ENCODE measurements around the gene DNM2.
A peak's percentile ranks its signal among the peaks of the same experiment; 100 is the strongest.
"Not testable (repeated sequence)": the region's sequence is repeated elsewhere in the genome, so short reads cannot be mapped to it uniquely, and the experiment has no call there.

DNM2 gene

DNA sequence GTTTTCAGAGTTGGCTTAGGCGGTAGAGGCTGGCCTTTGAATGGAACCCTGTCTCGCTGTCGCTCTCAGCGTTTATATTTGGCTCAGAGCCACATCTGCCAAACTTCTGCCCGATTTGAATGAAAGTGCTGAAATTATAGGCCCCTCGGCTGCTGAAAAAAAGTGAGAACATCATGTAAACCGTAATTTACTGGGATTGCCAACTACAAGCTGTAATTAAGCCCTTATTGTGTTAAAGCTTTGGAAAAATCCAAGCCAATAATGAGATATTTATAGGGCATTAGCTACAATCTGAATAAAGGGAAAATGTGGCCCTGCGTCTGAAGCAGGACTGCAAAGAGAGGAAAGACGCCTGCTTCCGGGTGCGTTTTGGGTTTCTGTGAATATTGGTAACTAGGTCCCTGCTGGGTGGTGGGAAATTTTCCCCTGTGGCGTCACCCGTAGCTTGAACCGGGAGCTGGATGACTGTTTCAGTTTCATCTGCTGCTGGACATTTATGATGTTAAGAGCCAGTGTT, 9.9 kb downstream of the DNM2 start:
- no peaks in the 10 kb centered on the region for H3K27me3 Mint-ChIP-seq

GRCh38 chr19:10729411-10729810, 11.5 kb downstream of the DNM2 start:
- Mint-ChIP-seq H3K27ac (peak overlapping the region; percentile 59), H3K4me1 (ENCODE audit: low read depth) (peaks cover 52% of the 10 kb centered on the region), H3K36me3 (peaks cover 4% of the 10 kb centered on the region), H3K27me3 (no peaks in the 10 kb centered on the region), H3K4me3 (no peak overlapping the region), H3K9me3 (ENCODE audit: low read depth) (no peaks in the 10 kb centered on the region)

More for the DNA sequence above, 9.9 kb downstream of the DNM2 start:
- Mint-ChIP-seq H3K4me1 (ENCODE audit: low read depth) (peaks cover 60% of the 10 kb centered on the region), H3K4me3 (no peak overlapping the region), H3K36me3 (peaks cover 4% of the 10 kb centered on the region), H3K27ac (peak overlapping the region; percentile 16), H3K9me3 (ENCODE audit: low read depth) (no peaks in the 10 kb centered on the region)

DNA sequence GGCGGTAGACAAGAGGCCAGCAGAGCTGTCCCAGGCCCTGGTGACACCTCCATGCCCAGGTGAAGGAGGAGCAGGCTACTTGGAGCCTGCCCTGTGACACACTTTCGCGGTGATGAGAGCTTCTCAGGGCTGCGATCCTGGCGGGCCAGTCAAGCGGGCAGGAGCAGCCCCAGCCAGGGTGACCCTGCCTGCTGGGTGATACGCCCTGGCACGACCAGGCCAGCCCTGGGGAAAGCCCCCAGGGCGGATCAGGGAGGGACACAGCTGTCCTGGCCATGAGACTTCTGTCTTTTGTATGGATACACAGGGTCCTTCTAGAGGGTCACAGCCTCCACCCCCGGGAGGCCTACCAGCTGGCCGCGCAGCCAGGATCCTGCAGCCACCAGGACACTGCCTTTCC, 13.1 kb downstream of the DNM2 start:
- no peaks in the 10 kb centered on the region for H3K9me3 Mint-ChIP-seq (ENCODE audit: low read depth)
- peaks cover 4% of the 10 kb centered on the region for H3K36me3 Mint-ChIP-seq
- peak overlapping the region; percentile 7 for H3K4me3 Mint-ChIP-seq
- H3K27me3 Mint-ChIP-seq, result no peaks in the 10 kb centered on the region
- peaks cover 49% of the 10 kb centered on the region for H3K4me1 Mint-ChIP-seq (ENCODE audit: low read depth)
- peak overlapping the region; percentile 82 for H3K27ac Mint-ChIP-seq

DNA sequence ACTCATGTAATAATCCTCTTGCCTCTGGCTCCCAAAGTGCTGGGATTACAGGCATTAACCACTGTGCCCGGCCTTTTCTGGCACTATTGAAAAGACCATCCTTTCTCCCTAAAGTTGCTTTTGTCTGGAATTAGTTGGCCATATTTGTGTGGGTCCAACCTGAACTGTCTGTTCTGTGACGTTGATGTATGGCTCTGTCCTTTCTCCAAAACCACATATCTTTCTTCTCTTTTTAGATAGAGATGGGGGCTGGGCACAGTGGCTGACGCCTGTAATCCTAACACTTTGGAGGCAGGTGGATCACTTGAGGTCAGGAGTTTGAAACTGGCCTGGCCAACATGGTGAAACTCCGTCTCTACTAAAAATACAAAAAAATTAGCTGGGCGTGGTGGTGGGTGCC, 17.9 kb downstream of the DNM2 start:
- Mint-ChIP-seq H3K27me3 (no peaks in the 10 kb centered on the region), H3K36me3 (no peaks in the 10 kb centered on the region), H3K4me3 (no peak overlapping the region), H3K27ac (no peak overlapping the region), H3K4me1 (ENCODE audit: low read depth) (peaks cover 42% of the 10 kb centered on the region), H3K9me3 (ENCODE audit: low read depth) (no peaks in the 10 kb centered on the region)

GRCh38 chr19:10736189-10736588, 18.3 kb downstream of the DNM2 start:
- Mint-ChIP-seq H3K4me3 (no peak overlapping the region), H3K4me1 (ENCODE audit: low read depth) (peaks cover 42% of the 10 kb centered on the region)

DNA sequence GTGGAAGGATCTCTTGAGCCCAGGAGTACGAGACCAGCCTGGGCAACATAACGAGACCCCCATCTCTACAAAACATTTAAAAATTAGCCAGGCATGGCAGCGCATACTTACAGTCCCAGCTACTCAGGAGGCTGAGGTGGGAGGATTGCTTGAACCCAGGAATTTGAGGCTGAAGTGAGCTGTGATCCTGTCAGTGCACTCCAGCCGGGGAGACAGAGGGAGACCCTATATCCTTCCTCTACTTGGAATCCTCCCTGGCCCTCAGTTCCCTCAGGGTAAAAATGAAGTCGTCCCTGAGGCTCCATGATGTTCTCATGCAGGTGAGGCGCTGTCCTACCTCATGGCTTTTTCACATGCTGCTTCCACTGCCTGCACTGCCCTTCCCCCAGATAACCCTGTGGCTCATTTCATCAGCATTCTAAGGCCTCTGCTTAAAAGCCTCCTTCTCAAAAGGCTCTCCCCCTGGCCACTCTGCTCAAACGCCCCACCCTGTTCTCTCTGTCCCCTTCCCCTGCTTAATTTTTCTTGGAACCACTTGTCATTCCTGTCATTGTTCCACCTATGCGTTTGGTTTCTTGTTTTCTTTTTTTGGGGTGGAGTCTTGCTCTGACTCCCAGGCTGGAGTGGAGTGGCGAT, 19.2 kb downstream of the DNM2 start:
- Mint-ChIP-seq H3K4me3 (no peak overlapping the region), H3K27ac (peak overlapping the region; percentile 64), H3K4me1 (ENCODE audit: low read depth) (peaks cover 40% of the 10 kb centered on the region), H3K9me3 (ENCODE audit: low read depth) (no peaks in the 10 kb centered on the region), H3K36me3 (no peaks in the 10 kb centered on the region), H3K27me3 (no peaks in the 10 kb centered on the region)

More at GRCh38 chr19:10736189-10736588, 18.3 kb downstream of the DNM2 start:
- H3K27ac Mint-ChIP-seq, result no peak overlapping the region
- no peaks in the 10 kb centered on the region for H3K27me3 Mint-ChIP-seq
- H3K36me3 Mint-ChIP-seq, result no peaks in the 10 kb centered on the region
- no peaks in the 10 kb centered on the region for H3K9me3 Mint-ChIP-seq (ENCODE audit: low read depth)

DNA sequence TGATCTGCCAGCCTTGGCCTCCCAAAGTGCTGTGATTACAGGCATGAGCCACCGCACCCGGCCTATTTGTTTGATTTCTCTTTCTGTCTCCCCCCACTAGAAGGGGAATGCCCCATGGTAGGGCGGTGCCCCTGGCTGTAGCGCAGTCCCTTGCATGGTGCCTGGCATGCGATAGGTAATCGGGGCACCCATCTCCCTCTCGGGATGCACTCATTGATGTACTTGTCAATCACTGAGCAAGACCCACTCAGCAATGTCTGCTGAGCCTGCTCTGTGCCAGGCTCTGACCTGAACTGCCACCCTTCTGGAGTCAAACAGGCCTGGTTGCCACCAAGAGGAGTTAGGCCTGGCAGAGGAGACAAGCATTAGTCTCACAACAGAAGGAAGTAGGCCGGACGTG, 19.8 kb downstream of the DNM2 start:
- Mint-ChIP-seq H3K36me3 (no peaks in the 10 kb centered on the region), H3K27ac (no peak overlapping the region), H3K4me1 (ENCODE audit: low read depth) (peaks cover 39% of the 10 kb centered on the region), H3K27me3 (no peaks in the 10 kb centered on the region), H3K9me3 (ENCODE audit: low read depth) (no peaks in the 10 kb centered on the region), H3K4me3 (no peak overlapping the region)

GRCh38 chr19:10740798-10741197, 22.9 kb downstream of the DNM2 start:
- H3K36me3 Mint-ChIP-seq, result peaks cover 2% of the 10 kb centered on the region
- H3K27me3 Mint-ChIP-seq, result no peaks in the 10 kb centered on the region
- H3K9me3 Mint-ChIP-seq (ENCODE audit: low read depth), result no peaks in the 10 kb centered on the region
- H3K27ac Mint-ChIP-seq, result peak overlapping the region; percentile 1
- H3K4me3 Mint-ChIP-seq, result no peak overlapping the region
- H3K4me1 Mint-ChIP-seq (ENCODE audit: low read depth), result peaks cover 47% of the 10 kb centered on the region

GRCh38 chr19:10742476-10742875, 24.6 kb downstream of the DNM2 start:
- H3K27ac Mint-ChIP-seq, result peak overlapping the region; percentile 58
- no peak overlapping the region for H3K4me3 Mint-ChIP-seq
- H3K4me1 Mint-ChIP-seq (ENCODE audit: low read depth), result peaks cover 40% of the 10 kb centered on the region
- H3K36me3 Mint-ChIP-seq, result peaks cover 2% of the 10 kb centered on the region
- H3K9me3 Mint-ChIP-seq (ENCODE audit: low read depth), result no peaks in the 10 kb centered on the region
- H3K27me3 Mint-ChIP-seq, result no peaks in the 10 kb centered on the region

- H3K27ac Mint-ChIP-seq, result no peak overlapping the region
- no peak overlapping the region for H3K4me3 Mint-ChIP-seq
- peaks cover 49% of the 10 kb centered on the region for H3K4me1 Mint-ChIP-seq (ENCODE audit: low read depth)
- peaks cover 2% of the 10 kb centered on the region for H3K36me3 Mint-ChIP-seq
- H3K27me3 Mint-ChIP-seq, result no peaks in the 10 kb centered on the region
- H3K9me3 Mint-ChIP-seq (ENCODE audit: low read depth), result no peaks in the 10 kb centered on the region
Measured at GRCh38 chr19:10744253-10744798, 26.4 kb downstream of the DNM2 start.

DNA sequence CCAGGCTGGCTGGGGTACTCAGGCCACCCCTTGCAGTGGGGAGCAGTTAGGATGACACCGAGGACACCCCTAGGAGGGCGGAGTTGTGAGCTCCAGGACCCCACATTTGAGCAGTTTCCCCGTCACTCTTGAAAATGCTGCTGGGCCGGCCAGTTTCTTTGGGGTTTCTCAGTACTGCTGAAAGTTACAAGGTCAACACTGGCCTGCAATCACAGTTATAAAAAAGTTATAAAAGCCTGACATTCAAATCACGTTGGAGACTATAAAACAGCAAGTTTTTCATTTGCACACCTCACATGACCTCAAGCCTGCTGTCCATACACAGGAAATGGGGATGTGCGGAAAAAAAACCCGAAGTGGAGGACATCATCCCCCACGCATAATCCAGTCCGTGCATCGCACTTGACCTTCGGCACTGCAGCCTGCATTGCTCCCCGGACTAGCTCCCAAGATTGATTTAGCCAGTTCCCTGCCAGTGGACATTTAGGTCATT, 27.0 kb downstream of the DNM2 start:
- peaks cover 2% of the 10 kb centered on the region for H3K36me3 Mint-ChIP-seq
- H3K4me1 Mint-ChIP-seq (ENCODE audit: low read depth), result peaks cover 52% of the 10 kb centered on the region
- no peaks in the 10 kb centered on the region for H3K9me3 Mint-ChIP-seq (ENCODE audit: low read depth)
- no peak overlapping the region for H3K27ac Mint-ChIP-seq
- no peaks in the 10 kb centered on the region for H3K27me3 Mint-ChIP-seq
- no peak overlapping the region for H3K4me3 Mint-ChIP-seq

- not testable (repeated sequence) for H3K9me3 Mint-ChIP-seq (ENCODE audit: low read depth); H3K27me3 Mint-ChIP-seq; H3K27ac Mint-ChIP-seq; H3K4me3 Mint-ChIP-seq; H3K36me3 Mint-ChIP-seq
- H3K4me1 Mint-ChIP-seq (ENCODE audit: low read depth), result peaks cover 56% of the 10 kb centered on the region
Measured at GRCh38 chr19:10746437-10746836, 28.6 kb downstream of the DNM2 start.

DNA sequence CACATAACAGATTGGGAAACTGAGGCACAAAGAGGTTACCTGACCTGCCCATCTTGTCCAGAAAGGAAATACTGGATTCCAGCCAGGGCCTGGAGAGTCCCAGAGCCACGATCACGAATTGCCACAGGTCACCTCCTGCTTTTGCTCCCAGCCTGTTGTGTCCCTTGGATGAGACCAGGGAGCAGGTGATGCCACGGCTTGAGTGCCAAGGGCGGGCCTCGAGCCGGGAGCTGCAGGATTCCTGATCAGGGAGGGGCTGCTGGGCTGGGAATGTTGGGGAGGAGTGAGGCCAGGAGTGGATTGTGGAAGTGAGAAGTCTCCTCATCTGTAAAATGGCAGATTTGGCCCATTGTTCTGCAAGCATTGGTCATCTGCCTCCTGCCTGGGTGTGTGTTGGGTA, 29.4 kb downstream of the DNM2 start:
- Mint-ChIP-seq H3K36me3 (peaks cover 2% of the 10 kb centered on the region), H3K27ac (peak overlapping the region; percentile 41), H3K27me3 (no peaks in the 10 kb centered on the region), H3K4me3 (no peak overlapping the region), H3K4me1 (ENCODE audit: low read depth) (peaks cover 58% of the 10 kb centered on the region), H3K9me3 (ENCODE audit: low read depth) (no peaks in the 10 kb centered on the region)

GRCh38 chr19:10747674-10748073, 29.8 kb downstream of the DNM2 start:
- no peaks in the 10 kb centered on the region for H3K9me3 Mint-ChIP-seq (ENCODE audit: low read depth)
- no peak overlapping the region for H3K4me3 Mint-ChIP-seq
- peaks cover 2% of the 10 kb centered on the region for H3K36me3 Mint-ChIP-seq
- peak overlapping the region; percentile 41 for H3K27ac Mint-ChIP-seq
- H3K4me1 Mint-ChIP-seq (ENCODE audit: low read depth), result peaks cover 60% of the 10 kb centered on the region
- no peaks in the 10 kb centered on the region for H3K27me3 Mint-ChIP-seq

GRCh38 chr19:10748195-10748926, 30.5 kb downstream of the DNM2 start:
- Mint-ChIP-seq H3K36me3 (peaks cover 2% of the 10 kb centered on the region), H3K4me3 (no peak overlapping the region), H3K4me1 (ENCODE audit: low read depth) (peaks cover 65% of the 10 kb centered on the region), H3K9me3 (ENCODE audit: low read depth) (no peaks in the 10 kb centered on the region), H3K27me3 (no peaks in the 10 kb centered on the region), H3K27ac (peak overlapping the region; percentile 28)

Data from activated naive CD8-positive, alpha-beta T cell (primary cell).